Chondrocyte (in vitro differentiated cells): ENCODE data around the gene SLC39A11. TPM values are rescaled to one million over a fixed set of nuclear protein-coding genes. Genes with fewer than 3 reads are reported as not detected.

Experiments
- DNase-seq: peaks from one replicate; pipeline ENCODE4 v3.0.0; 2021; ENCODE audit warnings: mixed read lengths, low spot score
- H3K27ac Mint-ChIP-seq: one replicate; pipeline ENCODE4 v1.8.0; 2021; ENCODE audit warnings: mild to moderate bottlenecking, moderate library complexity, mixed read lengths; ENCODE audit not compliant: unreplicated experiment
- H3K27me3 Mint-ChIP-seq: 2 replicates; pipeline ENCODE4 v1.8.0; 2021; ENCODE audit warnings: low read depth, mixed read lengths
- H3K36me3 Mint-ChIP-seq: 2 replicates; pipeline ENCODE4 v1.8.0; 2021; ENCODE audit warnings: low read depth, mixed read lengths
- H3K4me1 Mint-ChIP-seq: 2 replicates; pipeline ENCODE4 v1.8.0; 2021; ENCODE audit warnings: low read depth, mild to moderate bottlenecking, mixed read lengths
- H3K4me3 Mint-ChIP-seq: one replicate; pipeline ENCODE4 v1.8.0; 2021; ENCODE audit warnings: mild to moderate bottlenecking, moderate library complexity, mixed read lengths; ENCODE audit not compliant: unreplicated experiment
- H3K9me3 Mint-ChIP-seq: 2 replicates; pipeline ENCODE4 v1.8.0; 2021; ENCODE audit warnings: low read depth, mixed read lengths
- total RNA-seq: library from RNA; stranded (reverse); gene quantifications from 3 replicates; pipeline ENCODE4 v1.2.1, GENCODE V29; 2021
- TF ChIP-seq, protein P1 (sequence below): fragments of 200-600 bp; sonication (generic); IDR thresholded peaks from 2 replicates; pipeline ENCODE4 v1.5.0; 2021; ENCODE audit warnings: antibody characterized with exemption, mild to moderate bottlenecking, moderate library complexity

Gene SLC39A11
- total RNA-seq, 1 donor from 2014 or later: 25.3 TPM

DNA sequence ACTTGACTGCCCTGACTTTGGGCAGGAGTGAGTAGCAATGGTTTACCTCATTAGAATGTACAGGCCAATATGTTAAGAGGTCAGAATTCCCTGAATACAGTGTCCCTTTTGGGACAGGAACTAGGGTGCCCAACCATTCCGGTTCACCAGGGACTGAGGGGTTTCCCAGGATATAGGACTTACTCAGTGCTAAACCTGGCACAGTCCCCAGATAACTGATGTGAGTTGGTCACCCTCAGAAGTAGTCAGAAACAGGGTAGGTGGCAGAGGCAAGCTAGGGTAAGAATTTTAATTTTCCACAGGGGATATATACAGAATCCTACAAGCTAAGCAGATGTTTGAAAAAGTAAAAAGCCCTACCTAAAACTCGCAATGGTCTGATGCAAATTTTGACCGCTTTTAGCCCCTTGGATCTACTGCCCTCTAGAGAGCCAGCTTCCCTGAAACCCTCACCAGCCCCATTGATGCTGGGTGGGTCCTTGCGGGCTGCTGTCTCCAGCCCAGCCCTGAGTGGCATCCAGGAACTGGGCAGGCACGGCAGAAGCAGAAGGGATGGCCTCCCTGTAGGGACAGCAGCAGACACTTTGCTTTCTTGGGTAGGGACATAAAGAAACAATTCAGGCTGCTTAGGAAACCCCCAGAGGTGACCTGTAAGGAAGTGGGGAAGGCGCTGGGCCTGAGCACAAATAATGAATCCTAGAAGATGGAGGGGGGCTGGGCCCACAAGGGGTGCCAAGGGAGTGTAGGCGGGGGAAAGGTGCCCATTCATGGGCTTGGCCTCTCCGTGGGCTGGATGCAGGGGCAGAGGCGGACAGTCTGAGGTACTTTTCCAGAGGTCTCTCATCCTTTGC, 434.8 kb downstream of the SLC39A11 start:
- DNase-seq: no peak
- TF ChIP-seq, protein P1, sequence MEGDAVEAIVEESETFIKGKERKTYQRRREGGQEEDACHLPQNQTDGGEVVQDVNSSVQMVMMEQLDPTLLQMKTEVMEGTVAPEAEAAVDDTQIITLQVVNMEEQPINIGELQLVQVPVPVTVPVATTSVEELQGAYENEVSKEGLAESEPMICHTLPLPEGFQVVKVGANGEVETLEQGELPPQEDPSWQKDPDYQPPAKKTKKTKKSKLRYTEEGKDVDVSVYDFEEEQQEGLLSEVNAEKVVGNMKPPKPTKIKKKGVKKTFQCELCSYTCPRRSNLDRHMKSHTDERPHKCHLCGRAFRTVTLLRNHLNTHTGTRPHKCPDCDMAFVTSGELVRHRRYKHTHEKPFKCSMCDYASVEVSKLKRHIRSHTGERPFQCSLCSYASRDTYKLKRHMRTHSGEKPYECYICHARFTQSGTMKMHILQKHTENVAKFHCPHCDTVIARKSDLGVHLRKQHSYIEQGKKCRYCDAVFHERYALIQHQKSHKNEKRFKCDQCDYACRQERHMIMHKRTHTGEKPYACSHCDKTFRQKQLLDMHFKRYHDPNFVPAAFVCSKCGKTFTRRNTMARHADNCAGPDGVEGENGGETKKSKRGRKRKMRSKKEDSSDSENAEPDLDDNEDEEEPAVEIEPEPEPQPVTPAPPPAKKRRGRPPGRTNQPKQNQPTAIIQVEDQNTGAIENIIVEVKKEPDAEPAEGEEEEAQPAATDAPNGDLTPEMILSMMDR: peak; percentile 40
- no peak overlapping the region for H3K27ac Mint-ChIP-seq
- H3K9me3 Mint-ChIP-seq: no peaks in the 10 kb centered on the region
- no peaks in the 10 kb centered on the region for H3K36me3 Mint-ChIP-seq
- H3K27me3 Mint-ChIP-seq: no peaks in the 10 kb centered on the region
- H3K4me1 Mint-ChIP-seq: no peaks in the 10 kb centered on the region
- H3K4me3 Mint-ChIP-seq: no peak overlapping the region

DNA sequence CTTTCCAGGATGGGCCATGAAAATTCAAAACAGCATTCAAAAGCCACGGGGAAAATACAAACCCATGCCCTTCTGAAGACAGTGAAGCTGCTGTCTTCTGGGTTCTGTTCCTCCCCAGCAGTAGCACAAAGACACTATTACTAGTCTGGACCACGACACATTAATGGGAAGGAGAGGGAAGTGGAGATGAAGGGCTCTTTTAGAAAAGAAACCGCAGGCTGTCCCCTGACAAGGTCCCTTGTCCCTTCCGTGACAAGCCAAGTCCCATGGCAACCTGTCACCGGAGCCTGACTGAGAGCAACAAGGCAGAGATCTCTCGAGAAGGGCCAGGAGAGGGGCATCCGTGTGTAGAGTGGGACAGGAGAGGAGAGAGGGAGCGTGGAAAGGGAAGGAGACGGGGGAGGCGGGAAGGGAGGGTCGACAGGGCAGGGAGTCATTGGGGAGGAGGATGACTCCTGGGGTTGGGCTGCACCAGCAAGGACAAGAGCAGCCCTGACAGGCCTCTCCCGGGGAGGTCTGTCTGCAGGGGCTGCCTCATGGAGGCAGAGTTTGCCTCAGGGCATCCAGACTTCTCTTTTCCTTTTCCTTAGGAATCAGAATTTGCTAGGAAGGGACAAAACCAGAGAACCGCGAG, 436.2 kb downstream of the SLC39A11 start:
- Mint-ChIP-seq H3K4me1 (no peaks in the 10 kb centered on the region), H3K27me3 (no peaks in the 10 kb centered on the region), H3K27ac (no peak overlapping the region), H3K9me3 (no peaks in the 10 kb centered on the region), H3K36me3 (no peaks in the 10 kb centered on the region), H3K4me3 (no peak overlapping the region)
- DNase-seq: no peak
- TF ChIP-seq, protein P1: no peak

DNA sequence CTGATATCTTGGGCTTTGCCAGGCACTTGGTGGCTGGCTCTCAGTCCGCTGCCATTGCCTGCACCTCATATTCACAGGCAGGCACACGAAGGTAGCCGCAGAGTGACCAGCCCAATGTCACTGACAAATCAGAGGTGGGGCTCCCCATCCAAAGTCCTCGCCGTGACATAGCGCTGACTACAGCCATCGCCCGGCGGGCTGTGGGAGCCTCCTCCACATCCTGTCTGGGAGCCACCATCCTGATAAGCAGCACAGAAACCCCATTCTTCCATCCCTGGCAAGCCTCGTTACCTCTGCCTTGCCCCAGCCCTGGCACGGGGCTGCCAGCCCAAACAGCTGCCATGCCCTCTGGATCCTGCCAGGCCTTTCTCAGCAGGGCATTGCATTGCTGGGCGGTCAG, 437.8 kb downstream of the SLC39A11 start:
- no peaks in the 10 kb centered on the region for H3K9me3 Mint-ChIP-seq
- no peak overlapping the region for H3K4me3 Mint-ChIP-seq

DNA sequence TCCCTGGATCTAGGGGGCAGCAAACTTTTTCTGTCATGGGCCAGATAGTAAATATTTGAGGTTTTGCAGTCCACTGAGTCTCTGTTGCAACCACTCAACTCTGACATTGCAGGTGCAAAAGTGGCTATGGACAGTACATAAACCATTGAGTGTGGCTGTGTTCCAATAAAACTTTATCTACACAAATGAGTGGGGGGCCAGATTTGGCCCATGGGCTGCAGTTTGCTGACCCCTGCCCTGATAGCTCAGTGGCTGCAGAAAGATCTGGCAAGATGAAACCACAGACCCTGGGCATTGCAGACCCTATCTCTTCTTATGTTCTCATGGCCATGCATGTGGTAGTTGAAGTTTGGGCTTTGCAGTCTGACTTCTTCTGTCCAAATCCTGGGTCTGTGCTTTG, 440.5 kb downstream of the SLC39A11 start:
- H3K9me3 Mint-ChIP-seq: no peaks in the 10 kb centered on the region
- TF ChIP-seq, protein P1: no peak
- H3K27ac Mint-ChIP-seq: no peak overlapping the region
- no peak overlapping the region for H3K4me3 Mint-ChIP-seq
- no peak for DNase-seq
- peaks cover 3% of the 10 kb centered on the region for H3K36me3 Mint-ChIP-seq
- H3K4me1 Mint-ChIP-seq: no peaks in the 10 kb centered on the region
- no peaks in the 10 kb centered on the region for H3K27me3 Mint-ChIP-seq

More for the DNA sequence above, 437.8 kb downstream of the SLC39A11 start:
- Mint-ChIP-seq H3K27ac (no peak overlapping the region), H3K27me3 (no peaks in the 10 kb centered on the region), H3K36me3 (no peaks in the 10 kb centered on the region), H3K4me1 (no peaks in the 10 kb centered on the region)
- DNase-seq: no peak
- TF ChIP-seq, protein P1: no peak

DNA sequence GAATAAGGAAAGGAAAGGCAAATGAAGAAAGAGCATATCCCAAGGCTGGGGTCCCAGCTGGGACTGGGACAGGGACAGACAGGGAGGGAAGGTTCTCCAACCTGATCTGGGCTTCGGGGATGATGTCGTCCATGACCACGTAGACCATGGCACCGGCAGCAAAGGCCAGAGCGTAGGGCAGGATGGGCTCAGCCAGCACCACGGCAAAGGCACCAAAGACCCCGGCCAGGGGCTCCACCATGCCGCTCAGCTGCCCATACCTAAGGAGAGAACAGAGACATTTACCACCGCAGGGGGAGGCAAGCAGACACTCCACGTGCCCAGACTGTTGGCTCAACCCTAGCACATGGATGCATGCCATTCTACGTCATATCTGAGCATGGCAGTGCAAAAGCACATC, 443.8 kb downstream of the SLC39A11 start:
- no peak for DNase-seq
- Mint-ChIP-seq H3K36me3 (peaks cover 11% of the 10 kb centered on the region), H3K4me3 (no peak overlapping the region), H3K4me1 (no peaks in the 10 kb centered on the region), H3K27ac (no peak overlapping the region), H3K27me3 (no peaks in the 10 kb centered on the region), H3K9me3 (no peaks in the 10 kb centered on the region)
- TF ChIP-seq, protein P1: no peak
